GM21367 (cell line): ENCODE results near the gene TRABD2A.
"Not testable (repeated sequence)": the region's sequence is repeated elsewhere in the genome, so short reads cannot be mapped to it uniquely, and the experiment has no call there.

Experiments used
- ATAC-seq: cut with Tn5 transposase; IDR thresholded peaks from one replicate; pipeline ENCODE4 v1.9.1; 2021; ENCODE audit not compliant: unreplicated experiment

Gene TRABD2A

GRCh38 chr2:84880395-84880644 lies 564 bp downstream of the TRABD2A start:
- ATAC-seq, result no peak

- ATAC-seq, result peak; percentile 72
Measured at GRCh38 chr2:84879584-84880394, 1.1 kb downstream of the TRABD2A start.

GRCh38 chr2:84878896-84879583 lies 1.8 kb downstream of the TRABD2A start:
- ATAC-seq, result no peak

- ATAC-seq, result no peak
Measured at GRCh38 chr2:84878459-84878858, 2.4 kb downstream of the TRABD2A start.

GRCh38 chr2:84876369-84876768 lies 4.5 kb downstream of the TRABD2A start:
- no peak for ATAC-seq

GRCh38 chr2:84875619-84876018 lies 5.3 kb downstream of the TRABD2A start:
- ATAC-seq, result not testable (repeated sequence)

GRCh38 chr2:84875213-84875560 lies 5.7 kb downstream of the TRABD2A start:
- ATAC-seq, result no peak

- ATAC-seq, result no peak
Measured at GRCh38 chr2:84874381-84875212, 6.3 kb downstream of the TRABD2A start.

- no peak for ATAC-seq
Measured at GRCh38 chr2:84873350-84873749, 7.5 kb downstream of the TRABD2A start.

- not testable (repeated sequence) for ATAC-seq
Measured at GRCh38 chr2:84872691-84873090, 8.2 kb downstream of the TRABD2A start.

GRCh38 chr2:84870306-84870705 lies 10.6 kb downstream of the TRABD2A start:
- ATAC-seq, result no peak

- not testable (repeated sequence) for ATAC-seq
Measured at GRCh38 chr2:84868327-84868726, 12.6 kb downstream of the TRABD2A start.

- ATAC-seq, result no peak
Measured at GRCh38 chr2:84866122-84866521, 14.8 kb downstream of the TRABD2A start.

- ATAC-seq, result peak; percentile 67
Measured at GRCh38 chr2:84865181-84865783, 15.6 kb downstream of the TRABD2A start.

GRCh38 chr2:84862006-84862405 lies 18.9 kb downstream of the TRABD2A start:
- no peak for ATAC-seq

- ATAC-seq, result no peak
Measured at GRCh38 chr2:84861539-84861938, 19.3 kb downstream of the TRABD2A start.

GRCh38 chr2:84858937-84859336 lies 21.9 kb downstream of the TRABD2A start:
- no peak for ATAC-seq

- no peak for ATAC-seq
Measured at GRCh38 chr2:84858123-84858522, 22.8 kb downstream of the TRABD2A start.

- ATAC-seq, result no peak
Measured at GRCh38 chr2:84857566-84857965, 23.3 kb downstream of the TRABD2A start.

- ATAC-seq, result peak; percentile 60
Measured at GRCh38 chr2:84856787-84857186, 24.1 kb downstream of the TRABD2A start.

GRCh38 chr2:84855731-84856130 lies 25.2 kb downstream of the TRABD2A start:
- no peak for ATAC-seq
